Activated CD4-positive, alpha-beta T cell treated with anti-CD3 and anti-CD28 coated beads, Interleukin-2, amount 50 U/mL, for 24 hours (primary cell): ENCODE results near the gene RAPGEF5.

Source experiments
- DNase-seq, 2 donors: peaks; one replicate each; pipeline ENCODE4 v3.0.0-alpha.2; 2020; ENCODE audit warnings: low read depth in 1 of 2, low spot score in 1 of 2

Gene RAPGEF5

GRCh38 chr7:22194658-22195273 lies 162.2 kb downstream of the RAPGEF5 start:
- no peak for DNase-seq

GRCh38 chr7:22193450-22193983 lies 163.4 kb downstream of the RAPGEF5 start:
- no peak for DNase-seq

GRCh38 chr7:22192801-22193200 lies 164.2 kb downstream of the RAPGEF5 start:
- no peak for DNase-seq

- DNase-seq: no peak
Observed at GRCh38 chr7:22190736-22191135, 166.2 kb downstream of the RAPGEF5 start.

DNA sequence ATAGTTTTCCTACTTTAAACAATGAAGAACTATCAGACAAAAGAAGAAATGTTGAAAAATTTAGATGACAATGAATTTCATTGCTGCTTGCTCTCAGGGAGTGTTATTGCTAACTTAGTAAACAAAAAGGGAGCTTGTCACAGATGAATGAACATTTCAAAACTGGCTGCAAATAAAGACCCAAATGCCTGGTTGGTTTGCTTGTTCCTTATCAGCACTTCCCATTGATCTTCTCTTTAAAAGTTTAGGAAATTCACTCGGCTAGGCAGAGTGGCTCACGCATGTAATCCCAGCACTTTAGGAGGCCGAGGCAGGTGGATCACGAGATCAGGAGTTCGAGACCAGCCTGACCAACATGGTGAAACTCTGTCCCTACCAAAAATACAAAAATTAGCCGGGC lies 167.2 kb downstream of the RAPGEF5 start:
- no peak for DNase-seq

DNA sequence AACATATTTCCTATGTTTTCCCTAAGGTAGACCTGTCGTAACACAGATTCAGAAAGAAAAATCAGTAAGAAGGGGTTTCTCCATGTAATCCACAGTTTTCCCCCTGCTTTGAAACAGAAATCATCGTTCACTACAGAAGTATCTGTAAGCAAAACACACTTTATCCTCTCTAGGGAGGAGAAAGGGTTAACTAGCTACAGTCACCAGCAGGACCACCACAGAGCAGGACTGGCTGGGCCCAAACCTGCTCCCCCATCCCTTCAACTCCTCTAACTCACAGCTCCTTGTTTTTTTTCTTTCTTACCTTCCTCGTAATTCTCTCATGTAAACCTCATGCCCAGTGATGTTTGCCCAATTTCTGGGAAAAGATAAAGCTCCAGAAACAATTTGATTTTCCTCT lies 167.7 kb downstream of the RAPGEF5 start:
- DNase-seq: no peak

- no peak for DNase-seq
Observed at GRCh38 chr7:22187691-22188348, 169.1 kb downstream of the RAPGEF5 start.

GRCh38 chr7:22185559-22185958 lies 171.4 kb downstream of the RAPGEF5 start:
- no peak for DNase-seq

DNA sequence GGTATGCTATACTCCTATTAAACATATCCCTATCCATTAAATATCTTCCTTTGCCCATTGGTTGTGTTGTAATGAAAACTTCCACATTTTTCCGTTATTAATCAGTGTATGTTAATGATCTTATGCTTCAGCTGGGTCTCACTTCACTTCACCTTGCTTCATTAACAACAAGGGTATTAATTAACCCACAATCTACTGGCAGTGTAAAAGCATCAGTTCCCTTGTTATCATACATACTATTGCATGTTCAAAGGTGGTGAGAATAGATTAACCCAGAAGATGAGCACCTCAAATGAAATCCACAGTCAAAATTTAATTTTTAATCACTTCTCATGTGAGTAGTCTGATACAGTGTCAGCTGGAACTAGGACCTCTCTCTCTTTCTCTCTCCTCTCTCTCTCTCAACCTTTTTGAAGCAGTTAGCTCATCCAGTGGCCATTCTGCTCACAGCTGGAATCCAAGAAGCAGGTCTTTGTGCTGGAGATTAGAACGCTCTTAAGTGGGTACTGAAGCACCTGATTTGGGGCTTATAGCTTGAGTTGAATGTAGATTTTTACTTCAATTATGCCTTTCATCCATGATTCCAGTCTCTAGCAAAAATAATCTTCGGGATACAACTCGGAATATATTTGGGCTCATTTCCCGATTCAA lies 172.3 kb downstream of the RAPGEF5 start:
- DNase-seq: no peak

DNA sequence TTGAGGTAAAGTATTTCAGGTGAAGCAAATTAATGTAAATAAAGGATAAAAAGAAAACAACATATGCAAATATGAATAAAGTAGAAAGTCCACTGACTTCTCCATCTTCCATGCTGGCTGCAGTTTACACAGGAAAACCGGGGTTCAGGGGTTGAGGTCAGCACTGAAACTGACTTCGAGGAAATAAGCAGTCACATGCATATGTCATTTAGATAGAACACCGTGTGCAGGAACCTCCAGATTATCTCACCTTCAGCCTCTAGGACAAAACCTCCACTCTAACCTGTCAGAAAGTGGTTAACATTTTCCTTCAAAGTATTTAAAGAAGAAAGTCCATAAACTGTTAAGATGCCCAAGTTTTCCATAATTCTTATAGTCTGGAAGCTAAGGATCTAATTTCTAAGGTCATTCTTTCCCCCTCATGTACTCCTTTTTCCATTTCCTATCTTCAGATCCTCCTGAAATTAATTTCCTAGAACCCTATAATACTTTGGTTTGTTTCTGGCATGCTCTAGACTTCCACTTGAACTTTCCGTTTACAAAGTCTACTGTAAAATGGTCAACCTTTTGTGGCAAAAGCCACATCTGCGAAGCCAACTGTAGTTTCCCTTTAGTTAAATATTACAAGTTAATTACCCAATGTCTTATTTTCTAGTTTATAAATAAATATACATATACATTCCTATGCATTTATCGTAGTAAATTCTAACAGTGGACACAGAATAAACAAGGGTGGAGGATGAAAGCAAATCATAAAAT lies 173.3 kb downstream of the RAPGEF5 start:
- DNase-seq: no peak

- DNase-seq: no peak
Observed at GRCh38 chr7:22182149-22182548, 174.8 kb downstream of the RAPGEF5 start.

GRCh38 chr7:22181663-22182062 lies 175.3 kb downstream of the RAPGEF5 start:
- no peak for DNase-seq

DNA sequence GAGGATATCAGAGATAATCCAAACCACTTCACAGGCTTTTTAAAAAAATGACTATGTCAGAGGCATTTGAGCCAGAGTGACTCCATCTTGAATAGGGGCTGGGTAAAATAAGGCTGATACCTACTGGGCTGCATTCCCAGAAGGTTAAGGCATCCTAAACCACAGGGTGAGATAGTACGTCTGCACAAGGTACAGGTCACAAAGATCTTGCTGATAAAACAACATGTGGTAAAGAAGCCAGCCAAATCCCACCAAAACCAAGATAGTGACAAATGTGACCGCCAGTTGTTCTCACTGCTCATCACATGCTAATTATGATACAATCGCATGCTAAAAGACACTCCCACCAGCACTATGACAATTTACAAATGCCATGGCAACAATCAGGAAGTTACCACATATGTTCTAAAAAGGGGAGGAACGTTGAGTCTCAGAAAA lies 177.5 kb downstream of the RAPGEF5 start:
- no peak for DNase-seq

DNA sequence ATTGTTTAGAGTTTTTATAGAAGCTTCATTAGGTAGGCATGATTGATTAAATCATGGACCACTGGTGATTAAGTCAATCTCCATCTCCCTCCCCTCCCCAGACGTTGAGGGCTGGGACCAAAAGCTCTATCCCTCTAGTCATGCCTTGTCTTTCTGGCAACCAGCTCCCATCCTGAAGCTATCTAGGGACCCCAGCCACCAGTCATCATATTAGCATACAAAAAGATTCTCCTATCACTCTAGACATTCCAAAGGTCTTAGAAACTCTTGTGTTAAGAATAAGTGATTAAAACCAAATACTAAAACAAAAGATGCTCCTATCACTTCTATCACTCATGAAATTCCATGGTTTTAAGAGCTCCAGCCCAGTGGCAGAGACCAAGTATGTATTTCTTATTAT lies 178.2 kb downstream of the RAPGEF5 start:
- DNase-seq: no peak

- DNase-seq: no peak
Observed at GRCh38 chr7:22176791-22177412, 180.1 kb downstream of the RAPGEF5 start.

GRCh38 chr7:22174574-22174953 lies 182.4 kb downstream of the RAPGEF5 start:
- no peak for DNase-seq

- DNase-seq: no peak
Observed at GRCh38 chr7:22173685-22174573, 183.0 kb downstream of the RAPGEF5 start.

- DNase-seq: no peak
Observed at GRCh38 chr7:22168129-22168634, 188.8 kb downstream of the RAPGEF5 start.

- DNase-seq: no peak
Observed at GRCh38 chr7:22167482-22167881, 189.5 kb downstream of the RAPGEF5 start.

DNA sequence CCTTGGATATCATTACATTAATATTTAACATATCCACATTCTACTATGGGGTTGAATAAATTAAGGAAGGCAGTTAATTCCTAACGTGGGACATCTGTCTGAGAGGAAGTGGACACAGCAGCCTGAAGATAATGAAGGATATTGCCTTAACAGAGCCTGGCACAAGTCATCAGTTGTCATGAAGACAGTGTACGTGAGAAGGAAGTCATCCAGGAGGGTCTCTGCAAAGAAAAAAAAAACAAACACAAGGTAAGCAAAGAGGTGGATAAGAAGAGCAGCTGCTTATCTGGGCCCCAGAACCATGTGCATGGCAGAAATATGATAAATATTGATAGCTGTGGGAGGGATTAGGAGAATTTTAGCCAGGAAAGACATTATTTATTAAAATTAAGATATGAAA lies 190.0 kb downstream of the RAPGEF5 start:
- no peak for DNase-seq
